HG02943 (cell line): Measurements from ENCODE around the gene LRRFIP1.

Source experiments
- ATAC-seq: cut with Tn5 transposase; IDR thresholded peaks from one replicate; pipeline ENCODE4 v1.9.1; 2021; ENCODE audit warnings: mild to moderate bottlenecking, low read depth, moderate library complexity; ENCODE audit not compliant: unreplicated experiment

Gene LRRFIP1

DNA sequence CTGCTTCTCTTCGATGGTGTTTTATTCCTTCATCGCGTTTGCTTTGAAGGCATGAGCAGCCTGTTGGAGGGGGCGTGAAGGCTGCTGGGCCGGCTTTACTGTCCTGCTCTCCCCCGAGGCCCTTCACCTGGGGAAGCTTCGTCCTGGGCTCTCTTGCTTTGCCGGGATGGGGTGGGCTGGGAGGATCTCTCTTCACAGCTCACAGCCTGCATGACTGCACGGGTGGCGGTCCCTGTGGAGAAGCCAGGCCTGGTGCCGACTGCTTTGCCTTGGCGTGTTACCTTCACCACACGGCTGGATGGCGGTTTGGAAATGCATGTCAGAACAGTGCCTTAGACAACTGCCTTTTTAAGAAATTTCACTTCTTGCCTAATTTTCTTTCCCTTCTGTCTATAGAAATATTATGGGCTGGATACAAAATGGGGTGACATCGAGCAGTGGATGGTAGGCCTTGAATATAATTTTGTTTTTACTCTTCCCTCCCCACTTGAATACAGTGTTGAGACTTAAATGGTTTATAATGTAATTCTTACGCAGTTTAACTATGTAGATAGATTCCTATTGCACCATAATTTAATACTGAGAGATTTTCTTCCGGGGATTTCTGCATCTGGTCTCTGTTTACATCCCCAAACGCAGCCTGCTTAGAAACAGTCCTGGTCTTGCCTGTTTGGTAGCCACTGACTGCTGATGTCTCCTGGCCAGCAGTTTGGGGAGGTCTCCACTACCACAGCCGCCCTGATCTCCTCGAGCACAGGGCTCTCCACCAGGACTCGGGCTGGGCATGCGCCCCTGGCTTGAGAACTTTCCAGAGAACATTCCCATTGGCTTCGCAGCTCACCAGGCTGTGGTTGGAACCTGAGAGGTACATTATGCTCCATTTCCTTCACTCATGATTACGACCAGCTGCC lies 90.2 kb downstream of the LRRFIP1 start:
- ATAC-seq: no peak

DNA sequence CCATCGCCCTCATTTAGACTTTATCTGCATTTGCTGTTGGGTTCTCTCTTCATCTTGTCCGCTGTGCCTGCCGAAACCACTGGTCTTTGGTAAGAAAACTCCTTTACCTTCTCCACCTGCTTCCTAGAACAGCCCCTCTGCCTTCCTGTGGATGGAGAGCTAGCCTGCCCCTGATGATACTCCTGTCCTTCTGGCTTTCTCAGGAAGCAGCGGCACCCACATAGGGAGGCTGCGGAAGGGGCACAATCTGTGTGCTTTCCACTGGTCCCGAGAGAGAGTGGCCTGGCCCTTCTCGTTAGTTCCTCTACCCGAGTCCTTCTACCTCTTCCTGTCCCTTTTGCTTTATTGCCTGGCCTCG lies 90.9 kb downstream of the LRRFIP1 start:
- no peak for ATAC-seq

DNA sequence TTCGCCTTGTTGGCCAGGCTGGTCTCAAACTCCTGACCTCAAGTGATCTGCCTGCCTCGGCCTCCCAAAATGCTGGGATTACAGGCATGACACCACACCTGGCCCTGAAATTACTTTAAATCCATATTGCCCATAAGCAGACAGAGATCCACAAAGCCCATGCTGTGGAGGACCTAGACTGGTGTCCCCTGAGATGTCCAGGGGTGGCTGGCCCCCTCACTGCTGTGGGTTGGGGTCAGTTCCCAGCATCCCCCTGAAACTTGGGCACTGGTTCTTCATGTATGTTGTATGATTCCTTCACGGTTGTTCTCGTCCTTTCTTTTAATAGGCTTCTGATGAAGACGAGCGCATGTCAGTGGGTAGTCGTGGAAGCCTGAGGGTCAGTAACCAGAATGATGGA lies 93.1 kb downstream of the LRRFIP1 start:
- no peak for ATAC-seq

DNA sequence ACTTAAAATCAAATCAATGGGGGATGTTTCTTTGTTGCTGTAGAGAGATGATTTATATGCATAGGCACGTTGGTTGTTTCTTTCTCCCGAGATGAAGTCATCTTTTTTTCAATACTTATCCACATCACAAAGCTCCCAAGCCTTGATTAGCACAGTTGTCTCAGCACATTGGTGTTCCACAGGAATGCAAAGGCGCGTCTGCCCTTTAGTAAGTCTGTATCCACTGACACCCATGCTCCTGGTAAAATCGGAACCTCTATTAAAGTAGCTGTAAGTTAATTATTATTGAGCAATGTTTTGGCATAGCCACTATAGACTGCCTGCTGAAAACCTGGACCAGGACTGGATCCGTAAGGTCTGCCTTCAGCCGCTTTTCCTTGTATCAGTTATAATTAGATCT lies 93.6 kb downstream of the LRRFIP1 start:
- ATAC-seq: no peak

DNA sequence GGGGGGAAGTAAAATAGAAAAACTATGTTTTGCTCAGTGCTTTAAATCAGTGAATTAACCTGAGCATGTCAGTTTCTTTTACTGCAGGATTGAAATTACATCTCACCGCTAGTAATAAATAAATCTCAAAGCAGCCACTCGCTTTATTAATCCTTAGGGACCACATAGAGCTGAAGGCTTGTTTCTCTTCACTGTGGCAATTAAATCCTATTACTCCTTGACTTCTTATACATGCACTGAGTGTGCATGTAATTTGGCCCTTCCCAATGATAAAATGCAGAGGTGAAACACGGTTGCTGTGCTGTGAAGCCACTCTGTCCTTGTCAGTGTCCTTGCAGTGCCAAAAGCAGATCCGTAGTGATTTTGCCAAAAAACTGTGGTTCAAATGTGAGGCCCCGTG lies 94.1 kb downstream of the LRRFIP1 start:
- ATAC-seq: no peak

DNA sequence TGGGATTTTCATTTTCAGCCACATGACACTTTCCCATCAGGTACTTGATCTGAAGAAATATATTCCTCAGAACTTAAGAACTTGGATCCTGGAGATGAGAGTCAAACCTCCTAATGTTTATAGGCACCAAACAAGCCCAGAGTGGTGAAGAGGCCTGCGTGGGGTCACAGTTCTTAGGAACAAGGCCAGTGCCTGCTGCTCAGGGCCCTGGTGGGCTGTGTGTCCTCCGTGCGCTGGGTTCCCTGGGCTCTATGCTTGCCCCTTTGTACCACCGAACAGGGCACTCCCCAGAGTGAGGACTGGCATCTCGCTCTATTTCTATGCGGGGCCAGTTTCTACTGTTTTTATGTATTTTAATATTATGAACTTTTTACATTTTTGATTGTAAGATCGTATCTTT lies 95.2 kb downstream of the LRRFIP1 start:
- no peak for ATAC-seq

DNA sequence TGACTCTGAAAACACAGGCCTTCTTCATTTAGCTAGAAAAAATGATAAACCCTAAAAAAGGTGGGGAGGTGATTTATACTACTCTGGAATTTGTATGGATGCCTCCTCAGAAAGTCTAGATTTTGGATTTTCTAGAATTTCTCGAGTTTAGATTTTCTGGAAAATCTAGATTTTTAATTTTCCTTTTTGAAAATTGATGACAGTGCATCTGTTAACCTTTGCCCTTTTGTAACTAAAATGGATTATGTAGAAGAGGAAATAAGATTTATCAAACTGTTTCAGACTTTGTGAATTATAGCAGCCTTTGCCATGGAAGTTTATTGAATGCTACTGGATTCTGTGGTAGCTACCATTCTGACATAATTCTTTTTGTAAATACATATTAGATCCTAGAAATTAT lies 95.6 kb downstream of the LRRFIP1 start:
- no peak for ATAC-seq

DNA sequence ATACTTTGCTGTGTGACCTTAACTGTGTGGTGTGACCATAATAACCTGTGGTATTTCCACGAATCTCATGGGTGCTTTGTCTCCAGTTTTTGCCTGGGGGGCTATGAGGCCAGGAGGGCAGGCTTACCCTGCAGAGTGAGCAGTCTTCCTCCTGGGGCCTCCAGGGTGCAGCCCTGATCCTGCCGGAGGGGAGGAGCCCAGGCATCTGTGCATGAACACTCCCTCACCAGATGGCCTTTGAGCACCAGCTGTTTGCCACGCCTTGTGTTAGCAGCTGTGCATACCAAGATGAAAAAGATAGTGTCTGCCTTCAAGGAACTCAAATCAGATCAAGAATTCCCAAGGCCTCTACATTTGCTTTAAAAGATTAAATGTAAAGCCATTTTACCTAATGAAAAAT lies 96.2 kb downstream of the LRRFIP1 start:
- ATAC-seq: peak; percentile 72

DNA sequence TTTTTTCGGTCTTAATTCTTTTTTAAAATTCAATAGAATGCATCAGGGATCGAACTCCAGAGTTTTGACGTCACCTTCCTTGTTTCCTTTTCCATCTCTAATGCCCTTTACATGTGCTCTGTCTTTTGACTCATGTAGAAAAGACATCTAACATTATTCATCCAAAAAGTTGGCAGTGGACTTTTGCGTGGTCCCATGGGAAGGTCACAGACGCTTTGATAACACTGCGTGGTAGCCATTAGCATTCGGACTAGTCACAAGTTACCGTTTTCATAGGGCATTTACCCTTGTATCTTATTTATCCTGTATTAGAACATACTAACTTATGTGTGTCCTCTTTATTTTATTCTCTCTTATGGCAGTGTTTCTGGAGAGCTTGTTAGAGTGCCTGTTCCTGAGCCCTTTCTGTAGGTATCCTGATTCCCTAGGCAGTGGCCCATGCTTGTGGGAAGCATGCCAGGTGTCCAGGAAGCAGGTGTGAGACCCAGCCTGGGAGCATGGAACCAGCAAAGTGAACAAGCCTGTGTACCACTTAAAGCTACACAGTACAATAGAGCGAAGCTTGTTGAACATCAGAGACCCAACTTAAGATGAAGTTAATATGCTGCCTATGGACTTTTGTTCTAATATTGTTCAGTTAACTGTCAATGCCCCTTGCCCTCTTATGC lies 97.6 kb downstream of the LRRFIP1 start:
- no peak for ATAC-seq

DNA sequence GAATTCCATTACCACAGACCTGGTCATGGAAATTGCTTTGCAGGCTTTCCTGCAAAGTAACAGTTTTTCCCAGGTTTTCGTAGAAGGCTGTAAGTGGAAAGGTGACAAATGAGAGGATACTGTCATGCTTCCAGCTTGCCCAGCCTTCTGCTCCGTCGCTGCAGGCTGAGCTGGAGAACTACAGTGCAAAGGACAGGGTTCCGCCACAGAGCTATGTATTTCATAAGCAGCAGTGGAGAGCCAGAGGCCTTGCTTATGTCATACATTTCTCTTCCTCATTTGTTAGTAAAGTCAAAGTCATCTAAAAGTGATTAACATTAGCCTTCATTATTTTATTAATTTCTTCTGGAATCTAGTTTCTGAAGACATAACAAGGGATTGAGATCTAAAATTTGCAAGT lies 98.3 kb downstream of the LRRFIP1 start:
- ATAC-seq: no peak

DNA sequence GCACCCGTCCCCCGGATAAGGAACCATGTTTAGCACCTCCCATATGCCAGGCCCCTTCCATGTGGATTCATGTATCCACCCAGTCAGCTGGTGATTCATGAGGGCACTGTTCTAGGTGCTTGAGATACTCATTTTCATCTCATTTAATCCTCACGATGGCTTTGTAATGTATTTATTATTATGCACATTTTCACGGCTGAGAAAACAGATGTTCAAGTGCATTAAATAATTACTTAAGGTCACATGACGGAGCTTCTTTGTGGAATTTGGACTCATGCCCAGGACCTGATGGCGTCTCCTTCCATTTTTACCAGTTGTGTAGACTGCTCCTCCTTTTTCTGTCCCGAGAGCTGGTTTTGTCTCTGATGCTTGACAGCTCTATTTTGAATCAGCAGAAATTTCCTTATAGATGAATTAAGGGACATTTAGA lies 99.0 kb downstream of the LRRFIP1 start:
- ATAC-seq: no peak

DNA sequence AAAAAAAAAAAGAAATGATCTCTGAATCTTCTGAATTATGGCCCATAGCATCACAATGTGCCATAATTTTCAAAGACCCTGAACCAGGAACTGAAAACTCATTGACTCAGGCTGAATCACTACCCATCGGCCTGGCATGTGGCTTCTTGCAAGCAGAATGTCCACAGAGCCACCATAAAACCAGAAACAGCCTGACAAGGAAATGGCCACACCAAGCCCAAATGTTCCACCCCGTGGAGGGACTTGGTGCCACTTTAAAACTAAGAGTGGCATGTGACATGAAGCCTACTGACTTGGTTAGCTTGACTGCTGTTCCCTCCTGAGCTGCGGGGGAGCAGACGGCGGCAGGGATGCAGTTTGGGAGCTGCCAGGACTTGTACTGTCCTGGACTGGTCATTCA lies 100.0 kb downstream of the LRRFIP1 start:
- ATAC-seq: no peak

DNA sequence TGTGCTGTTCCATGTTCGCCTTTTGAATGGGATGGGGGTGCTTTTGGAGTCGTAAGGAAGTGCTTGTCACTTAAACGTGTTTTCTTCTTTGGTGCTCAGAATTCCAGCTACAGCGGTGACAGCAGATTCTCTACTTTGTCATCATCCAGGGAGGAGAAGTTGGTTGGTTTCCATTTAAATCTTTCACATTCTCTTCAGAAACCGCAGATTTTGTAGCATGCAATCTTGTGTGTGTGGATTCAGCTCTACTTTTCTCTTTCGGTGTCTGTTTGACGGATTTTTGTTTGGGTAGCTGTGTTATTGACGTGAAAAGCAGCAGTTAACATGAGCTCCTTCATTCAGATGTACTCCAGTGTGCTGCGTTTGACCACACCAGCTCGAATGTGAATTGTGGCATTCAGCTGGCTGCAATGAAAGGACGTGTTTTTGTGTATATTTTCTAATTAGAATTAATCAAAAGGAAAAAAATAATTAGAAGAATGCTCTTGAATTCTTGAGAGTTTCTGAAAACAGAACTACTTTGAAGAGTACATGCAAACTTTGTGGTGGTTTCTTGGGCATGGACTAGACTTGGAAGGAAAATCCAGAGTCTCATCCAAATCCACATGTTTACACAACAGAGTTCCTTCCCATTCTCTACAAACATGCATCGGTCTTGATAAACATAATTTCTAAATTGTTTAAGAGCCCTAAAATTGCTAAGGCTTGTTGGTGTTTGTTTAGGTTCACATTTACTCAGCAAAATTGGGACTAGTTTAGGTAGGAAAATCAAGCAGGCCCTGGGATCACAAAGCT lies 102.5 kb downstream of the LRRFIP1 start:
- no peak for ATAC-seq

DNA sequence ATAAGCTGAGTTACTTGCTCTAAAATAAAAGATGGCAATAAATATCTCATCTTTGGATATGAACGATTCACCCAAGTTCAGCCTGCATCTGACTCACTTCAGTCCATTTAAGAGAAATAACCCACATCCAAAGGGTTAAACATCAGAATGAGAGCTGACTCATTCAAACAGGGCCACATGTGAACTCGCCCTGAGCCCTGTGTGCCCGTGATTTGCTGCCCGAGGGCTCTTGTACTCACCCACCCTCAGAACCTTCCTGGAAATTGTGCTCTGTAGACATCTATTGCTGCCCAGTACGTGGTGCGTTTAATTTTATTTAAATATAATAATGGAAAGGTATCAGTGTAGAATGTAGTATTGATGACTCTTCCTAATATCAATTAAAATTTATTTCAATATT lies 104.3 kb downstream of the LRRFIP1 start:
- ATAC-seq: no peak

DNA sequence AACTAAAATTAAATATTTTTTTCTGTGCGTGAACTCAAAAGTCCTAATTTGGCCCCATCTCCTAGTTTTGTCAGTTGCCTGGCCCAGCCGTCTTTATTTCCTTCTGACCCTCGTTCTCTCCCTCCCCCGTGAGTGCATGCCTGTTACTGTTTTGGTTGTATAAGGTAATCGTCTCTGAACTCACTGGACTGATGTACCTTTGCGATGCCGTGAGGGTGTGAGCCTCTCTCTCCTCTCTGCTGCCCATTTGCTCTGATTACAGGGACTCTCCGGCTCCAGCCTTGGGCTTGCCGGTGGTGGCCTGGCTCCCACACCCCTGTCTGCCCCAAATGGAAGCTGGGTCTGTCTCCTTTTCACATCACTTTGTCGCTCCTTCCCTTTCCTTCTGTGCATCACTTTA lies 104.7 kb downstream of the LRRFIP1 start:
- no peak for ATAC-seq

DNA sequence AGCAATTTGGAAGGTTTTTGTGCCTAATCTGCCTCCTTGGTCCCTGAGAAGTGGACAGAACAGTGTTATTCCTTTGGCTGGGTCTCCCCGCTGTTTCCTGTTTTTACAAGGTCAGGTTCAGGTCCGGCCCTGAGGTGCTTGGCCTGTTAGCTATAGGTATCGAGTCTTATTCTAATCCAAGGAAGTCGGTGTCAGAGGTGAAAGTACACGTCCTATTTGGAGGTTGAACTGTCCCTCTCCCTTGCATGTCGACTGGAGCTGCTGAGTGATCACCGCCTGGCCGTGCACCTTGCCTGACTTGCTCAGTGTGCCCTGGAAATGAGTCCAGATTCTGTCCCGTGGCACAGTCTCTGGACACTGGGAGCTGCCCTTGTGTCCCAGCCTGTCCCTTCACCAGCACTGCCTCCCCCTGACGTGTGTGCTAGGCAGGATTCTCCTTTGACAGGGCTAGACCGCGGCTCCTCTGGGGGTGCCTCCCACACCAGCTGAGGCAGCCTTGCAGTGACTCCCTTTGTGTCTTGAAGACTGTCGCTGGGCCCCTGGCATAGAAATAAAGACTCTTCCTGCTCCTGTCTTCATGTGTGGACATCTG lies 105.5 kb downstream of the LRRFIP1 start:
- no peak for ATAC-seq

DNA sequence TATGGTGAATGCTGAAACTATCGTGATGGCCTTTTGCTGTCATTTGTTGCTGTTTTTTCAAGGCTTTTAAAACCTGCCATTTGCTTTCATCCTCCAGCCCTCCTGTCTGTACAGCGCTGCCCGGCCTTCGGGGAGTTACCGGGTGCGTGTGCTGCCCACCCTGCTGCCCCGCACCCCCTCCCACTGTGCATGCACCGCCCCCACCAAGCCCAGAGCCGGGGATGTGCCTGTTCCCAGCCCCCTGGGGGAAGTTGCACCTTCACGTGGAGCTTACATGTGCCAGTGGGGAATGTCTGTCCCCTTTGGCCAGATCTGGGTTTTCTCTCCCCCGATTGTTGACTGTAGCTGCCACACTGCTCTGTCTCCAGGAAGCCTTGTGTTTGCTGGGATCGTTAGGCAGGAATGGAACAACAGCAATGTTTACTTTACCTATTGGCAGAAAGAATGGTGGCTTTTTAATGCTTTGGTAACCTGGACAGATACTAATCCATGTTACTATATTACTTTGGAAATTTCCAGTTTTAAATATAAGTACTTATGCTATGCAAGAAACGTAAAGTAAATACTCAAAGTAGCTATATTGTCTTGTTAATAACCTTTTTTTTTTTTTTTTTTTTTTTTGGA lies 106.4 kb downstream of the LRRFIP1 start:
- no peak for ATAC-seq

DNA sequence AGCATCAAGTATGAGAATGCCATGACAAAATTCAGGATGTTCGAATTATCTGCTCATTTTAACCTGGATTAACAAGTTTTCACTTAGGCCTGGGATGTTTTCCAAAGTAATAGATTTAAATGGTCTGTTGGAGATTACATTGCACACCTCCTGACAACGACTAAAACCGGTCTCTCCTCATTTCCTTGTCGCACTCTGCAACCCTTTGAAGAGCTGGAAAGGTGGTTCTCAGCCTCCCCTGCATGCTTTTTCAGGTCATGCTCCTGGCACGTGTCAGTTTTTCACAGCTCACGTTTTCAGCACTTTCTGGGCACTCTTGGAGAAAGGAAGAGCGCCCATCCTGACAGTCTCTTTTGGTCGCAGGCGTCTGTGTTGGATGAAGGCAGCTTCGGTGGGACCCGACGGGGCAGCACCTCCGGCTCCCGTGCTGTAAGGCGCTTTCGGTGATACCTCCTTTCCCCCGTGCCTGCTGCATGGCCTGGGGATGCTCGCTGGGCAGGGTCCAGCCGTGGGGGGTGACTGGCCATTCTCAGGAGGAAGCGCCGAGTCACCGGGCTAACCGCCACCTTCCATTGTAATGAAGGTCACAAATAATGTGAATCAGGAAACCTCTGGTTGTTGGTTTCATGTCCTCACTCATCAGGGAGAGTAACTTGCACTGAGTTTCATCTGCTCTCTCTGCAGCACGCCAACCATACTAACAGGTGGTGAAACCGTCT lies 107.7 kb downstream of the LRRFIP1 start:
- ATAC-seq: no peak

DNA sequence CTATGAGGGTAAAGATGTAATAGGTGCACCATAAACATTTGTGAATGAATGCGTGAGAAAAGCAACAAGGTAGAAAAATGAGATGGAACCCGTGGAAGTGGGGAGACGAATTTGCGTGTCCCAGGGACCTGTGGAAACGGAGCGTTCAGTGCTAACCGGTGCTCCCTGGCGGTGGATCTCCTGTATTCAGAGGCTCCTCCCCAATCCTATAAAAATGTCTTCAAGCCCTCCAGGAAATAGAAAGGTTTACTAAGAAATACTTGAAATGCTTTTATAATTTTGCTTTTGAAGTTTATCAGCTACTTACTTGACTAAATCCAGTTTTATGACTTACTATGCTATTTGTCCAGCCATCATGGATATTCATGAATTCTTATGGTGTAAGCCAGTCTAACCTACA lies 108.4 kb downstream of the LRRFIP1 start:
- ATAC-seq: no peak

DNA sequence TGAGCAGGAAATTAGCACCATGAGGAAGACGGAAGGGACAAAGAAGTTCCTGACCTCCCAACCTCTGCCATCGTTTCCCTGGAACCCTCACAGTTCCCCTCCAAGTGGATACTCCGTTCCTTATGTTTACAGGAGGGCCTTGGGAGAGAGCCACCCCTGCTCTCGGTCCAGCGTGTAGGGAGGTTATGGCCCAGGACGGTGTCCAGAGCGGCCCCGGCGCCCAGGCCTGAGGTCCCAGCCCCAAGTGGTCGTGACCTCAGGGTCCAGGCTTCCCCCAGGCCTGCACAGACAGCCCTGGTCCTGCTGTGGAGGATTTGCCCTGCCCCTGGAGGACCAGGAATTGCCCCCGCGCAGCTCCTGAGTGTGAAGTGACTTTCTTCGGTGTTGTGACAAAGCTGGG lies 109.4 kb downstream of the LRRFIP1 start:
- ATAC-seq: no peak
